HG03025 (cell line): Measurements from ENCODE around the gene TMPRSS13.
"Not testable (repeated sequence)": the region's sequence is repeated elsewhere in the genome, so short reads cannot be mapped to it uniquely, and the experiment has no call there.

Experiments used
- ATAC-seq: cut with Tn5 transposase; IDR thresholded peaks from one replicate; pipeline ENCODE4 v1.9.1; 2021; ENCODE audit warnings: mild to moderate bottlenecking, moderate library complexity; ENCODE audit not compliant: unreplicated experiment, low FRiP score

The TMPRSS13 gene

DNA sequence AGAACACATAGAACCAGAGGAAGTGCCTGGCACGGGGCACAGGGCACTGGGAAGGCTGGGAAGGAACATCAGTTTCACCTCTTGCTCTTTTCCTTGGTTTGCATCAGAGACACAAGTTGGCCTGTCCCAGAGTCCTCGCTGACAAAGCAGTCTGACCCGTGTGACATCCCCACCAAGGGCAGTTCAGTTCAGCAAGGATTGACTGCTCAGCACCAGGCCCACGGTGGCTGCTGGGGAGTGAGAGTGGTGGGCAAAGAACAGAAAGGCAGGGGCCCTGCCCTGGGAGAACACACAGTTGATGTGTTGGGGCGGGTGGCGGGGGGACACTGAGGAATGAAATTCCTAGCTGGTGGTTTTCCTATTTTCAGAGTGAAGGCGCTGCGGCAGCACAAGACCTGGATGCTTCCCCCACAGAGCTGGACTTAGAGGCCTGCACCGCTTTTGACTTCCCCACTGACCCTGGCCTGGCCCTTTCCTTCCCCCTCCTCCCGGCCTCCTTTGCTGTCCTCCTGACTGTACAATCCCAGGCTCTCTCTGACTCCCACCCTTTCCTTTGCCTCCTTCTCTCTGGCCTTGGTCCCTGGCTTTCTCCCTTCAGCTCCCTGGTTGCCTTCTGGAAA lies 2.2 kb upstream of the TMPRSS13 start:
- no peak for ATAC-seq

DNA sequence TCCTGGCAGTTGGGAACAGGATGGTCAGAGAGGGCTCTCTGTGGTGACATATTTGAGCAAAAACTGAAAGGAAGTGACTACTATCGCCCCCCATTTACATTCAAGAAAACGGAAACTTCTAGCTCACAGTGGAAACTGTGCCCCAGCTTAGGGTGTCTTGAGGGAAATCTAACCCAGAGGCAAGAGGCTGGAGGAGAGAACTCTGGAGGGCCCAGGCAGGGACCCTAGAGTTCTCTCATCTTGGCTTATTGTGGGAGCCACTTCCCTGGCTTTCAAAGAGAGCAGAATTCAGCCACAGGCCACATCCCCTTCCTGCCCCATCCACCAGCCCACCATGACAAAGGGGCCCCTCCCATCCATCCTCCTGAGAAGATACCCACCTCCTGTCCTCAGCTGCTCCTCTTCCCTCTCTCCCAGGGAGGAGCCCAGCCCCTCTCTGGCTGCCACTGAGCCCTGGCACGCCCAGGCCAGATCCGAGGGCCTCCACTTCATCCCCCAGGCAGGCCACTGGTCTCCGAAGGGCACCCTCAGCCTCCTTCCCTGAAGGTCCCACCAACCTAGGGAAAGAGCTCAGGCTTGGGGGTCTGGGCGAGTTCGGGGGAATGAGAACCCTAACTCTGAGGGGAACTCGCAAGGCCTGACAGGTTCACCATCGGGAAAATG lies 1.6 kb upstream of the TMPRSS13 start:
- no peak for ATAC-seq

DNA sequence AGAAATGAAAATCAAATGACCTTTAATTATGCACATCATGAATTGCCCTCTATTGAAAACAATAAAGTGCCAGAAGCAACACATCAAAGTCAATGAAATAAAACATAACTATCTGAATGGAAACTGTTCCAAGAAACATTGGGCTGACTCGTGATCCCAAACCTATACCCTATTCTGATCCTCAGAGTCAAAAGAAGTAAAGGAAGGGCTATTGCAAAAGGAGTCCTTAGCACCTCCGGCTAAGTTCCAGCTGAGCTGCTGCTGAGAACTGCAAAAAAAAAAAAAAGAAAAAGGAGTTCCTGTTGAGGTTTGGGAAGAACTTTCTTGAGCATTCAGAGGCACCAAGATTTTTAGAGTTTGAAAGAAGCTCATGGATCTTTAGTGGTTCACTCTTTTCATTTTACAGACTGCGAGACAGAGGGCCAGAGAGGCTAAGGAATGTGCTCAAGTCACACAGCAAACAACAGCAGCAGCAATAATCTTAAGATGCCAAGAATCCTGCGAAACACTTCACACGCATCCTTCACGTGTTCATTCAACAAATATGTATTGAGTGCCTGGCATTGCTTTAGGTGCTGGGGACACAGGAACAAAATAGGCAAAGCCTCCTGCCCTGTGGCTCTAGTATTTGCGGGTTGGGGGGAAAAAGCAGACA lies 841 bp upstream of the TMPRSS13 start:
- ATAC-seq, result no peak

DNA sequence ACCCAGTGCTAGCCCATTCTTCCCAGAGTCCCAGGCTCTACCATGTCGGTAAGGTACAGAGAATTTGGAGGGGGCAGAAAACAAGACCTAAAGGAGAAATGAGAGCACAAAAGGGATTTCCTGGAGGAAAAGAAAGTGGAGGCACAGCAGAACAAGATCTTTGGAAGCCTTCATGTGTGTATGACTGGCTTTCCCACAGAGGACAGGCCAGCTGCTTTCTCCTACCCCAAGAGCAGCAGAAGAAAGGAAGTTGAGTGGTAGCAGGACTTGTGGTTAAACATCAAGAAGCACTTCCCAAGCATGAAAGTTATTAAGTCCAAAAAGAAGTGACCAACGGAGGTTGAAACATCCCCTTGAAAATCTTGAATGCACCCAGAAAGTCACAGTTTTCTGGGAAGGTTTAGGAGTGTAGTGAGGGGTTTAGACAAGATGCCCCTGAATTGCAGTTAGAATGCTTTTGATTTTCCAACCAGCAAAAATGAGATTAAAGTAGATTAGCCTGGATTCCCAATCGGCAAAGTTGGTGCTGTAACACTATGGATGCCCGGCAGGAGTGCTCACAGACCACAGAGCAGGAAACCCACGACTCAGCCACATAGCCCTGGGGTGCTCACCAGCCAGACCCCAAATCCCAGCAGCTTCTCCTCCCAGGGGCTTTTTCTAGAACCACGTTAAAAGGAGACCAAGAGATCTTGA lies 608 bp downstream of the TMPRSS13 start:
- ATAC-seq, result no peak

DNA sequence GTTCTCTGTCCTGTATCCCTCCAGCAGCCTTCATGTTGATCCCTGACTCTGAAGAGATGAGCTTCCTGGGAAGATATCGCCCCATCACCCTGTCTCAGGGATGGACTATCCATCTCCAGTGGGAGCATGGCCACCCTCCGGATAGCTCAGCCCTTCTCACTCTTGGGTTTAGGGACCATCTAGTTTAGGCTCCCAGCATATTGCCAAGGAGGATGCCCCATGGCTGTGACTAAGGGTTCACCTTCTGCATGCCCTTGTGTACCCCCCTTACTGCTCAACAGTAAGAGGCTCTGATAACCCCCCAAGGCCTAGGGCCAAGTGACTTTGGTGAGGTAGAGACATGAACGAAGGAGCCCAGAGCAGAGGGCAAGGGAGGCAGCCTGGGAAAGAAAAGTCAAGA lies 1.3 kb downstream of the TMPRSS13 start:
- ATAC-seq, result no peak

DNA sequence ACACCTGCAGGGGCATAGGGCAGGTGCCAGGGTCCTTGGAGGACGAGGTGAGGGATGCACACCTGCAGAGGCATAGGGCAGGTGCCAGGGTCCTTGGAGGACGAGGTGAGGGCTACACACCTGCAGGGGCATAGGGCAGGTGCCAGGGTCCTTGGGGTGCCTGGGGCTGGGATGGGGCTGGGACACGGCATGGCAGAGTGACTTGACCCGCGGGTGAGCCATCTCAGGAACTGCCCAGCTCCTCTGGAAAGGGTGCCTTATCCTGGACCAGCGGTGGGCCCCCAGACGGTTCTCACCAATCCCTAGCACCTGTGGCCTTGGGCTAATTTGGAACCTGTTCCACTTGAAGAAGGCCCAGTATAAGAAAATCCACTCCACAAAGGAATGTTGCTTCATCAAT lies 3.0 kb downstream of the TMPRSS13 start:
- ATAC-seq, result not testable (repeated sequence)

DNA sequence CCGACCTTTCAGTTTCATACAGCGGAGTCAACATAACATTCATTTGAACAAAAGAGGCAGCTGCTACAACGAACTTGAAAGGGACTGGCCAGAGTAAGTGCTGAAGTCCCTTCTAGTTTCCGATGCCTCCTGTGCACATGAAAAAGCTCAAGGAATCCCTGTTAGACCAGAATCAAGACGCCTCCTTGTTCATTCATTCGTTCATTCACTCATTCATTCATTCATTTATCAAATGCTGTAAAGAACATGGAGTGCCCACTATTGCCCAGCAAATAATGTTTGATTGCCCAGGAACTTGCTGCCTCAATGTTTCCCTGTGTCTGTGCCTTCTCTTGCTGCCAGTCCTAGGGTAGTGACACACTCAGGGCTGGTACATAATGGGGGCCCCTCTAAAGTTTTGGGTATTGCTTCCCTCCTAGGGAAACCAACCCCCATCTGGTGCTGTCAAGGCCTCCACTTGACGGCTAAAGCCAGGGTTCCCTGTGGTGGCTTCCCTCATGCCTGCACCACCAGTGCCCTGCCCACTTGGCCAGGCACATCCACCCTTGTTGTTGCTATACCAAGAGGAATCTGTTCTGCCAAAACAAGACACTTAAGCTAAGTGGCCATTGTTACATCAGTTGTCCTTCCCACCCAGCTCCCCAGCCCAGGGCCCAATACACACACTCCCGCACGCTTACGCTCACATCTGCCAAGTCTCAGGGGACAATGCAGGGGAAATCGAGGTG lies 3.8 kb downstream of the TMPRSS13 start:
- no peak for ATAC-seq

DNA sequence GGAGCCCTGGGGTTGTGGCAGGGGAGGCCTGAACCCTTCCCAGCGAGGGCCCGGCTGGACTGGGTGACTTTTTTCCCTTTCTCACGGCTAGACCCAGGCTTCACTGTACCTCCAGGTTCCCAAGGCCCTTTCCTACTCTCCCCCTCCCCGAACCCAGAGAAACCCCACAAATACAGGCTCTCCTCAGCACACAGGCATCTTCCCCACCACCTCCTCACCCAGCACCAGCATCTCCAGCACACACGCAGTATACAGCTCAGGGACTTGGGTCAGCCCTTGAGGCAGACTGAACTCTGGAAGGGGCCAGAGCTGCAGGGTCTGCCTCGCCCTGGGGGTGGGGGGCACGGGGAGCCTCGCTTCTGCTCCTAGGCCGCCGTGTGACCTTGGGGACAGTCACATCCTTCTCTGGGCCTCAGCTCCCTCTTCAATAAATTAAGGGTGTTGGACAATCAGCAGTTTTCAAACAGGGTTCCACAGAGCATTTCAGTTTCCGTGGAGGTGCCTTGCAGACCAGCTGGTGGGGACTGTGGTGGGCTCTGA lies 4.5 kb downstream of the TMPRSS13 start:
- no peak for ATAC-seq

DNA sequence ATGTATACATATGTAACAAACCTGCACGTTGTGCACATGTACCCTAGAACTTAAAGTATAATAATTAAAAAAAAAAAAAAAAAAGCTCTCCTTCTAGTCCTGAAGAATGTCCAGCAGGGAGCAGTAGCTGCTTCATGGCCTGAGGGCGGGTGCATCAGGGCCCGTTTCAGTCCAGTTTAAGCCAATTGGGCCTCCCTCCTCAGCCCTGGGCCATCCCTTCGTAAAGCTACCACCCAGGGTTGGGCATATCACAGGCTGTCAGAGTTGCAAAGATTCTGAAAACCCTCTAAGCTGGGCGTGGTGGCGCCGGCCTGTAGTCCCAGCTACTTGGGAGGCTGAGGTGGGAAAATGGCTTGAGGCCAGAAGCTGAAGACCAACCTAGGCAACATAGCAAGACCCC lies 5.4 kb downstream of the TMPRSS13 start:
- ATAC-seq, result no peak

DNA sequence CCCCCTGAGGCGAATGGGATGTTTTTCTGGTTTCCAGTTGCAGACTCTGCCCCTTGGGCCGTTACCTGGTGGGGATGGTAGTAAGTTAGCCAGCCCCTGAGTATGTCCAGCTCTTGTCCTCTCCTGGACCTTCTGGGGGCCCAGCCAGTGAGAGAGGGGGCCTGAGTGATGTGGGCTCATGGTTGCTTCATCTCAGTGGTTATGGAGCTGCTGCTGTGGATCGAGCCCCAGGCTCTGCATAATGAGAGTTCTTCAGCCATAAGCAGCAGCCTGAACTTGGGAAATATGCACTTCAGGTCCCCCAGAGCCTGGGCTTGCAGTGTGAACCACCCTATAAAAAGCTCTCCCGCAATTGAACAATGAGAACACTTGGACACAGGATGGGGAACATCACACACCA lies 5.9 kb downstream of the TMPRSS13 start:
- no peak for ATAC-seq

DNA sequence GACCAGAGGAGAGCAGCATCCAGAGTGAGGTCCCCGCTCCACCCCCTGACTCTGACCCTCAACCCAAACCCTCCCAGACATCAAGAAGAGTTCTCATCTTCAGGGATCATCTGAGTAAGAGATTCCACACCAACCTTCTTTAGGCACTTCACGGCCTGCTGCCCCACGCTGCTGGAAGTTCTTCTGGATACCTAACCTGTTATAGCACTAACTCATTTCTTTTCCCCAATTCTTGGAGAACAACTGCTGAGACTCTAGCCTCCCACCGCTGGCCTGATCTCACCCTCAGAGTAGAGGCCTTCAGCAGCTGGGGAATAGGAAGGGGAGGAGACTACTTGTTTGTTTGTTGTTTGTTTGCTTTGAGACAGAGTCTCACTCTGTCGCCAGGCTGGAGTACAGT lies 7.3 kb downstream of the TMPRSS13 start:
- ATAC-seq, result no peak

DNA sequence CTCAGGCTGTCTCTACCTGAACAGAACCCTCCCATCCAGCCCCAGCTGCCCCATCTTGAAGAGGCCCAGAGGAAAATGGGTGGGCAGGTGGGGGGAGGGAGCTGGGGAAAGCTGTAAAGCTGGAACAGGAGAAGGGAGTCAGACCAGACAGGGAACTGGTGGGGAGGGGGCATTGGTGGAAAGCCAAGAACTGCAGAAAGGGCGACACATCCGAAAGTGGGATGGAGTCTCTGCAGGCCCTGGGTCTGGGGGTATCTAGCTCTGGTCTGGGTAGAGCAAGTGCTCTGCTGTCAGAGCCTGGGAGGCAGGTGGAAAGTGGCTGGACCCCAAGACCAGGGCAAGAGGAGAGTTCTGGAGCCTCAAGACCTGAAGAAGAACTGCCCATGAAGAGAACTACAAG lies 7.7 kb downstream of the TMPRSS13 start:
- no peak for ATAC-seq

DNA sequence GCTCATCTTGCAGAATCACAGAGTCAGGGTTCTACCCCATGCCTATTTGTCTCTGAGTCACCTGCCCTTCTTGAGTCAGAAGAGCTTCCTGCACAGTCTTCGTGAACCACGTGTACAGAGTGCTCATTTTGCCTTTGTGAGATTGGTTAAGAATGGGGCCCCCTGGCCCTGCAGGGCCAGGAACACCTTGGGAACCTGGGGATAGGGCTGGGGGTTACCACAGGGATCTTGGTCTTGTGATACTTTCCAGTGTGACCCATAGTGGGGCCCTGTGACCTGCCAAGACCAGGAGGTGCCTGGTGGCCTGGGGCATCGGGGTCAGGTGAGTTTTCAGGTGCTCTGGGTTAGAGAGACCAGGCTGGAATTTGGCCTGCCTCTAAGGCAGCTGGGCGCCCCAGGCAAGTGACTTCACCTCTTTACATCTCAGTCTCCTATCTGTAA lies 9.4 kb downstream of the TMPRSS13 start:
- no peak for ATAC-seq

DNA sequence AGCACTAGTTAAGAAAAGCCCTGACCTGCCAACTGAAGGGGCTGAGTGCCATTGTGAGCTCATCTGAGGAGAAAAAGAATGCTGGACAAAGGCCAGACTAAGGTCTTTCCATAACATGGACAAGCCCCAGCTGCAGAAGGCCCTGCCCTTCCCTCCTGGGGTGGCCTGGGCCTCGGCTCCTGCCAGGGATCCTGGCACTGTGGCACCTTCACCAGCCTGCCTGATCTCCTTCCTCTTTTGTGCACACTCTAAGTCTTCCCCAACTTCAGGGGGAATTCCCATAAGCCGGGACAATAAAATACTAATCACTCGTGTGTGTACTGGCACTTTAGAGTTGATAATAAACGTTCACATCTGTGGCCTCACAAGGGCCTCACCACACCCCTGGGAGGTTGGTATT lies 9.9 kb downstream of the TMPRSS13 start:
- ATAC-seq, result no peak

DNA sequence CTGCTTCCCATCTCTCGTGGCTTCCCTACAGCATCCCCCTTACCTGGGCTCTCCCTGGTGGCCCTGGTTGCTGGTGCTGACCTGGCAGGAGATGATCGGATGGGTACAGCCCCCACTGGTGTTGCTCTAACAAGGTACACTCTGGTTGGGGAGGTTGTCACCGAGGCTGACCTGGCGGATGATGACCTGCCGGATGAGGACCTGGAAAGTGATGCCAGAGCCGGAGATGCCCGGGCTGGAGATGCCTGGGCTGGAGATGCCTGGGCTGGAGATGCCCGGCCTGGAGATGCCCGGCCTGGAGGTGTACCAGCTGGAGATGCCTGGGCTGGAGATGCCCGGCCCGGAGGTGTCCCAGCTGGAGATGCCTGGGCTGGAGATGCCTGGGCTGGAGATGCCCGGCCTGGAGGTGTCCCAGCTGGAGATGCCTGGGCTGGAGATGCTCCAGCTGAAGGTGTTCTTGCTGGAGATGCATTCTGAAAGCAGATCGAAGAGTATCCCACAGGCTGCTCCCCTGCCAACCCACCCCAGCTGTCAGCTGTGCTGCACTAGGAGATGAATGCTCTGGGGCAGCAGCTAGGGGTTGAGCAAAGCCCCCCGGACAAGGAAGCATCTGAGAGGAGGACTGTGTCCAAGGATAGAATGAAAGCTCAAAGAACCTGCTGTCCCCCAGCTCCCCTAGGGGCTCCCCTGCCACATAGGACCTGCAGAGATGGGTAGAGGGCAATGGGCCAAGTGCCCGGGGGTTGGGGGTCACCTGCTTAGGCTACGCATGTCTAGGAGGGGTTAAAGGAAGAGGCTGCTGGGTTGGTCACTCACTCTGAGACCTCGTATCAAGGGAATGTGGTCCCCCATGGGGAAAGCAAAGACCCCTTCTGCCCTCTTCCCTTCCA lies 10.6 kb downstream of the TMPRSS13 start:
- no peak for ATAC-seq

DNA sequence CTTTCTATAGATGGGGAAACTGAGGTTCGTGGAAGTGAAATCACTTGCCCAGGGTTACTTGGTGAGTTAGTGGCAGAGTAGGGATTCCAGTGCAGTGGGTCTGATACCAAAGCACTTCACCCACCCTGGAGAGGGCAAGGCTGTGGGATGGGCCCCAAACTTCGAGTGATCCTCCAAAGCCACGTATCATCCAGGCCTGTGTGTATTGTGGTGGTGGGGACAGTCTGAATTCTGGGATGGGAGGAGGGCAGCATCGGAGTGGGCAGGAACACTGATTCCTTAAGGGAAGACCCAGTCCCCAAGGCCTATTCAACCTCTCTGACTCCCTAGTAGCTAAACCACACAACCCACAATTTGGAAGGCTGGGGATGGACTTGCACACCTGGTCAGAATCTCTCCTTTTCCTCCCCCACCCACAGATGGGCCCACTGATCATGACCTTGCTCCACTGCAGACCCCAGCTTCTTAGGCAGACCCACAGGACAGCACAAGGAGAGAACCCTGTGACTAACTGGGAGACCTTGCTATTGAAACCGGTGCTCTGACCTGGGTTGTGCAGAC lies 11.5 kb downstream of the TMPRSS13 start:
- ATAC-seq, result no peak

DNA sequence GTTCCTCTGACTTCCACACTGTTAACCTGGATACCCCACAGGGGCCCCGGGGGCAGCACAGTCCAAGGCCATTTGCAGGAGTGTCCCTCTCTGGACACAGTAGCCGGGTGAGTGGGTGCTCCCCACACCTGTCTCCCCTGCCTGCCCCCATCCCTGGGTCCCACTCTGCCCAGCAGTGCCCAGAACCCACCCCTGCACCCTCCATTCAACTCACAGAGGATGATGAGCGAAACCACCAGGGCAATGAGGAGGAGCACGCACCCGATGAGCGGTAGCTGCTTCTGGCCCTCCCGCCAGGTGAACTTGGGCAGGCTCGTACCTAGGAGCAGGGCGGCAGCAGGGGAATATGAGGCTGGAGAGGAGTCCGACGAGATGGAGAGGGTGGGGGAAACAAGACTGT lies 12.2 kb downstream of the TMPRSS13 start:
- ATAC-seq, result no peak

DNA sequence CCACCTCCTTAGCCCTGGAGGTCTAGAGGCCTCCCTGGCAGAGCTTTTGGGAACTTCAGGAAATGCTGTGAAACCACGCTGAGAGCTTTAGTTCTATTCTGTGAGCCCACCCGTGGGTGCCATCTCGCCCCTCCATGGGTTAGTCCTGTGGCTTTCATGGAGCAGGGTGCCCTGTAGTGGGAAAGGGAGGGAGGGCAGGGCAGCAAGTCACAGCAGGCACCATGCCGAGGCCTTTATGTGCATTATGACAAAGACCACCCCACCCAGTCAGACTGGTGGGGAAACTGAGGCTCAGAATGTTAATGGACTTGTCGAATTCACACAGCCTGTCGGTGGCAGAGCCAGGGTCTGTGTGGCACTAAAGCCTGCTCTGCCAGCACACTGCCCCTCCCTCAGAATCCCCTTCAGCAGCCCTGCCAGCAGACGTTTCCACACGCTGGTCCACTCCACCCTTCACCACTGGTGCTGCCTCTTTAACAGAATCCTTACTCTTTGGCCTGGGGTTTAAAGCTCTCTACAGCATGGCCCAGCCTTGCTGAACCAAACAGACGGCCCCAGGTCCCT lies 13.4 kb downstream of the TMPRSS13 start:
- ATAC-seq, result no peak
